GM12872 (cell line): ENCODE measurements around the gene KLHL29.

ENCODE experiments used
- CTCF ChIP-seq: IDR thresholded peaks from 3 replicates; pipeline ENCODE4 v1.5.1; 2011; ENCODE audit warnings: low read depth, mild to moderate bottlenecking, low read length, moderate library complexity; ENCODE audit not compliant: insufficient read depth

Gene KLHL29

DNA sequence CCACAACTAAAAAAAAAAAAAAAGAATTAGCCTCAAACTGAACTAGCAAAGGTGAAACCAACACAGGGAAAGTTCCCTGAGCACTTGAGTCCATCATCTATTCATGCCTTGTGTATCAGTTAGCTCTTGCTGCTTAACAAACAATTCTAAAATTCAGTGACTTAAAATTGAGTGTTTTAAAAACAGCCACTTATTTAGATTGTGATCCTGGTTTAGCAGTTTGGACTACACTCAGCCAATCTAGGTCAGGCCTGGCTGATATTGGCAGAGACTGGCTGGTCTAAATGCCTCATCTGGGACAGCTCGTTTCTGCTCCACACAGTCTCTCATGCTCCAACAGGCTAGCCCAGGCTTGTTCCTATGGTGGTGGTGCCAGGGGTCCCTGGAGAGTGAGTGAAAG, 294.1 kb downstream of the KLHL29 start:
- TF ChIP-seq CTCF: no peak

- TF ChIP-seq CTCF: no peak
Observed at GRCh38 chr2:23680951-23681350, 296.0 kb downstream of the KLHL29 start.

GRCh38 chr2:23681356-23682140, 296.6 kb downstream of the KLHL29 start:
- no peak for TF ChIP-seq CTCF

DNA sequence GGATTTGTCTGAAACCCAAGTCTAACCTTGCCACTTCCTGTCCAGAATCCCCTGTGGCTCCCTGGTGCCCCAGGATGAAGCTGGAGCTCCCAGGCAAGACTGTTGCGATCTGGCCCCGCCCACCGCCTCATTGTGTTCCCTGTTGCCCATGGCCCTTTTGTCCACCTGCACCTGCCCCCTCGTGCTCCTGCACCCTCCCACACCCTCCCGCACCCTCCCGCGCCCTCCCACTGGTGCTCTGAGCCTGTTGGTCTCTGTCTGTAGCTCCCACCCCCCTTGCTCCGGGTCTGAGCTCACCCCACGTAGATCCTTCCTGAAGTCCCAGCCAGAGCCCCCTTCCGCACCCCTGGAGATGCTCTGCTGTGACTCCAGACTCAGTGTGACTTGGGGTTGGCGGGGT, 297.5 kb downstream of the KLHL29 start:
- TF ChIP-seq CTCF: no peak

DNA sequence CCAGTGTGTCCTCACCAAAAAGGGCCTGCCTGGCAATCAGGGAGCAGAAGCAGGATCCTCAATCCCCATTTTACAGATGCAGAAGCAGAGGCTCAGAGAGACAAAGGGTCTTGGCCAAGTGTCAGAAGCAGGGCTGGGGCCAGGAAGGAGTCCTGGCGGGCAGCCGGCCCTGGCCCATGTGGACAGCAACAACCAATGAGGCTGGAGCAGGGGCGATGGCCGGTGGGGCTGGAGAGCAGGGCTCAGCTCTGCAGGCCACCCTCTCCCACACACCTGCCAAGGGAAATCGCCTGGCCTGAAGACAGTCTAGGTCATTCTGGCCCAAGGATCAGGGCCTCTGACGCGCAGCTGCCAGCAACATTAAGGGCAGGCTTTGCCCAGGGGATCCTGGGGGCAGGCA, 298.0 kb downstream of the KLHL29 start:
- TF ChIP-seq CTCF: no peak

- no peak for TF ChIP-seq CTCF
Observed at GRCh38 chr2:23684395-23685176, 299.6 kb downstream of the KLHL29 start.

GRCh38 chr2:23685181-23685580, 300.2 kb downstream of the KLHL29 start:
- TF ChIP-seq CTCF: no peak
